ENCODE data around the gene KCNC1.

The KCNC1 gene

GRCh38 chr11:17760102-17761029, 25.8 kb downstream of the KCNC1 start:
- DNase-seq, result peak; percentile 54

GRCh38 chr11:17762309-17762974, 27.9 kb downstream of the KCNC1 start:
- no peak for DNase-seq

- no peak for DNase-seq
These were observed 28.7 kb downstream of the KCNC1 start for GRCh38 chr11:17763244-17763643.

DNA sequence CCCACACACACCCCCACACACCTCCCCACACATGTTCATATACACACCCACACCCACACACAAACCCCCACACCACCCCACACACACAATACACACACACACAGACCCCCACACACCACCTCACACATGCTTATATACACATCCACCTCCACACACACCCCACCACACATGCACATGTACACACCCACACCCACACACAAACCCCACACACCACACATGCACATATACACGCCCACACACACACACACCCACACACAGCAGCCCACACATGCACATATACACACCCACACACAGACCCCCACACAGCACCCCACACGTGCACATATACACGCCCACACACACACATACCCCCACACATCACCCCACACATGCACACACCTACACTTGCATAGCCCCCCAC, 29.1 kb downstream of the KCNC1 start:
- no peak for DNase-seq

- DNase-seq, result no peak
These were observed 30.1 kb downstream of the KCNC1 start for GRCh38 chr11:17764446-17765218.

GRCh38 chr11:17765356-17766072, 30.9 kb downstream of the KCNC1 start:
- DNase-seq, result no peak

DNA sequence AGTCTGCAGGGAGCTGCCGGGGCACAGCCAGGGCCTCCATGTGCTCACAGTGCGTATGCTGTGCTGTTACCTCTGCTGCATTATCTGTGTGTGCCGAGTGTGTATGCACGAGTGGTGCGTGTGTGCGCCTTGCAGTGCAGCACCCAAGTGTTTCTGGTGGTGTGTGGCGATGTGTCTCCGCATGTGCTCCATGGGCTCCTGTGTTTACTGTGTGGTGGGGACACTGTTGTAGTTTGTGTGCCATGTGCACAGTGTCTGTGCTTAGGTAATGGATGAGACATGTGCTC, 31.4 kb downstream of the KCNC1 start:
- no peak for DNase-seq

GRCh38 chr11:17766590-17766989, 32.0 kb downstream of the KCNC1 start:
- no peak for DNase-seq

GRCh38 chr11:17767301-17767885, 32.8 kb downstream of the KCNC1 start:
- DNase-seq, result no peak

DNA sequence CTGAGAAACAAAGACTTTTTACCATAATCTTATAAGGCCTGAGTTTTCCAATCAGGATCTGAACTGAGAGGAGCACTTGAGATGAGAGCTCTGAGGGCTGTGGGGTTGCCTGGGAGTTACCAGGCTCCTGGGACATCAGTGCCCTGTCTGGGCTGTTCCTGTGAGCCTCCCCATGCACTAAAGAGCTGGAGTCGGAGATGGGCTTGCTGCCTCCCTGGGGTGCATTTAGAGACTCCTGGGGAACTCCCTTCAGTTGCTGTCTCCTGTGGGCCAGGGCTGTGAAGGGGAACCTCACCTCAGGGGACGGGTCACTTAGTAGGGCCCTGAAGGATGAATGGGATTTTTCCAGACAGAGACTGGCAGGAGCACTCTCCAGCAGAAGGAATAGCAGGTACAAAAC, 33.3 kb downstream of the KCNC1 start:
- DNase-seq, result no peak

GRCh38 chr11:17768547-17768946, 34.0 kb downstream of the KCNC1 start:
- no peak for DNase-seq

GRCh38 chr11:17769218-17769617, 34.6 kb downstream of the KCNC1 start:
- no peak for DNase-seq

DNA sequence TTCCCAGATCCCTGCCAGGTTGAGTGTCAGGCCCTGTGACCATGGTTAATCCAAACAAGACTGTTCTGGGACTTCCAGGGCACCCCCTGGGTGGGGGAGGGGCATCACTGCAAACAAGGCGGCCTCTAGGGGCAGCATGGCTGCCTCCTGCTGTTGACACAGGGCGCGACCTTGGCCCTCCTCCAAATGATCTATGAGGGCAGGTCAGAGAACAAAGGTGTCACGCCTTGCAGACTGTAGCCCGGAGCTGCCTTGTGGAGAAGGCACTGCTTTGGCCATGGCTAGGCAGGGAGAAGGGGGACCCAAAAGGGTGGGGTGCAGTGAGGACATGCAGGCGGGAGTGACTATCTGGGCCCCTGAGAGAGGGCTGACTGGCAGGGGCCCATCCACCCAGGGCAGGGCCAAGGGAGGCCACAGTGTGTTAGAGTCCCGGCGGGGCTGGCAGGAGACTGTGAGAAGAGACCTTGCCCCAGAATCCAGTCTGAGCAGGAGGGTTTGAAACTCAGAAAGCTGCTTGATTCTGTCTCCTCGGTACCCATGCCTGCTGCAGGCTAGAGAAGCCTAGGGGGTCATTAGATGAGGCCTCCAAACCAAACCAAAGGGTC, 35.6 kb downstream of the KCNC1 start:
- DNase-seq, result peak; percentile 24

- no peak for DNase-seq
These were observed 36.3 kb downstream of the KCNC1 start for GRCh38 chr11:17770917-17771316.

GRCh38 chr11:17771415-17771814, 36.8 kb downstream of the KCNC1 start:
- no peak for DNase-seq

- no peak for DNase-seq
These were observed 37.3 kb downstream of the KCNC1 start for GRCh38 chr11:17771841-17772401.

DNA sequence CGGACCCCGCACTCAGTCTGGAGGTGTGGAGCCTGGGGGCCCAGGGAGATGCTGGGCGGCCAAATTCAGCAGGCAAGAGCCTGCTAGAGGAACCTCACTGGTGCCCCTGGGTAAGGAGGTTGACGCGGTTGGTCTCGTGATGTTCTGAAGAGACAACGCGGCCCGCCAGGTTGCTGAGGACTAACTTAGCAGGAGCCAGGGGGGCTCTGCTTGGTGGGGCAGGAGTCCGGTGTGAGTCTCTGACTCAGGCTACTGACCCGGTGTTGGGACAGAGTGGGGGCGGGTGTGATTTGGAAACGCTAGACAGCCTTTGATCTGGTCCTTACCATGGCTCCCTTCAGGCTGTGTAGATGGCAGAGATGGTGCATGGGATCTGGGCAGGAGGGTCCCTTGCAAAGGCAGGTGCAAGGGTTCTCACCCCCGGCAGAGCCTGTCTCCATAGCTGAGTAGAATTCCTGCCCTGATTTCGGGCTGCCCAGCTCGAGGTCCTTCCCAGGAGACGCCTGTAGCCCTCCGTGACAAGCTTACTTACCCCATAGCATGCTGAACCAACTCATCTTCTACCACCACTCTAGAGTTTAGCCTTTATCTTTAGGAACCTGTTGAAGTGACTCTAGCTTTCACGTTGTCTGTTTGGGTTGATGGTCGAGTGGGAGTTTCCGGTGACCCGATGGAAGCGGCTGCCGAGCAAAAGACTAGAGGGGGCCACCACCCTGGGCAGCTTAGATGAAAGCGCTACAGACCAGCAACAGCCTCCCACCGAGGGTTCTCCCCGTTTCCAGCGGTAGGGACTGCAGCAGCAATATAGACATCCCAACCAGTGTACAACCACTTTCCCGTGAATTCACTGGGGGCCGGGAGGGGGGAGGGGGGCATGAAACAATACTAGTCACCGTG, 38.4 kb downstream of the KCNC1 start:
- no peak for DNase-seq

DNA sequence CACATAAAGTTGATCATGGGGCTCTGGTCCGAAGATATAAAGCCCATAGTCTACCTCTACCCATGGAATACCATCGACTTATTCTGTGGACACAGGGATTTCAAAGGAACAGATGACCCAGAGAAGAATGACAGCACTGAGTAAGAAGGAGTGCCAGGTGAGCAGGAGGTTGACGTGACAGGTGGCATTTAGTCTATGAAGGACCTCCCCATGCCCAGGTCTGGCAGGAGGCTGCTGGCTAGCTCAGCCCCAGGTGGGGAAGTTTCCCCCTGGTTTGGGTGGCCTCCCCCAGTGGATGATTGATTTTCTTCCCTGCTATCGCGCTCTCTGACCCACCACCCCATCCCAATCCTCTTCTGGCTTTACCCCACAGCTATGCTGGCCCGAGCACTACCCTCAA, 39.1 kb downstream of the KCNC1 start:
- no peak for DNase-seq

DNA sequence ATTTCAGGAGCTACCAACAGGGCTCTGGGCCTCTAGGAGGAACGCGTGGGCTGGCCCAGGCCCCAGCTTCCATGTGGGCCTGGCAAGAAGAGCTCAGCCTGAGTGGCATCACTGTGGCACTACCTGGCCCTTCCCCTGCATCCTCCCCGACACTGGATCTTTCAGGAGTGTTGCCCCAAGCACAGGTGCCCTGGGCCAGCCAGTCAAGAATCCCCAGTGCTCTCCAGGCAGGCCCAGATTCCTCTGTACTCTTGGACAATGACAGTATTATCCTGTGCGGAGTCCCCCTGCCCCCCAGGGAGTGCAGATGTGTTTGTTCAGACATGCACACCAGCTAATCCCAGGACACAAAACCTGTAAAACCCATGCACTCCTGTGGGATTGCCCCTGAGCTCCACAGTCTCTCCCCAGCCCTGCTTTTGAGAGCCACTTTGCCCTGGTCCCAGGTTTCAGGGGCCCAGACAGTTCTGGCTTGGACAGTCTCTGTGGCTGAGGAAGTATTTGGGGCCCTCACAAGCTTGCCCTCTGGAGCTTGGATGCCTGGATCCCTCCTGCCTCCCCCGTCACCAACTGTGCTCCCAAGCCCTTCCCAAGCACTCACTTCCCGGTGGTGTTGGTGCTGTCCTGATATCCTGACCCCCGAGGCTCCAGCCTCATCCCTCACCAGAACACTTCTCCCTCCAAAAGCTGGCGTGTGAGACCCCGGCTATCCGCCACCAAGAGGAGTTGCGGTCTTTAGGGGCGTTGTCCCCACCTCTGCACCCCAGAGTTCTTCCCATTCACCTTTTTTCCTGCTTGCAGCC, 39.9 kb downstream of the KCNC1 start:
- DNase-seq, result no peak

- DNase-seq, result no peak
These were observed 40.4 kb downstream of the KCNC1 start for GRCh38 chr11:17775035-17775348.

Data from NCI-H510A treated with DMSO at 0.1 percent for 48 hours (cell line).